Endothelial cell (in vitro differentiated cells): Measurements from ENCODE around the gene NOCT. TPM values are rescaled to one million over a fixed set of nuclear protein-coding genes. Genes with fewer than 3 reads are reported as not detected.
"Not testable (repeated sequence)": the region's sequence is repeated elsewhere in the genome, so short reads cannot be mapped to it uniquely, and the experiment has no call there.

Experiments used
- DNase-seq: peaks from one replicate; pipeline ENCODE4 v3.0.0; 2021; ENCODE audit warnings: low spot score
- H3K27ac Mint-ChIP-seq: one replicate; pipeline ENCODE4 v1.8.0; 2021; ENCODE audit warnings: mixed read lengths, inconsistent platforms; ENCODE audit not compliant: unreplicated experiment
- H3K27me3 Mint-ChIP-seq: one replicate; pipeline ENCODE4 v1.8.0; 2021; ENCODE audit warnings: mild to moderate bottlenecking, moderate library complexity, mixed read lengths, inconsistent platforms; ENCODE audit not compliant: unreplicated experiment
- H3K36me3 Mint-ChIP-seq: one replicate; pipeline ENCODE4 v1.8.0; 2021; ENCODE audit warnings: mild to moderate bottlenecking, low read depth, mixed read lengths, inconsistent platforms; ENCODE audit not compliant: unreplicated experiment
- H3K4me1 Mint-ChIP-seq: one replicate; pipeline ENCODE4 v1.8.0; 2021; ENCODE audit warnings: mild to moderate bottlenecking, mixed read lengths, inconsistent platforms; ENCODE audit not compliant: unreplicated experiment
- H3K4me3 Mint-ChIP-seq: one replicate; pipeline ENCODE4 v1.8.0; 2021; ENCODE audit warnings: mild to moderate bottlenecking, mixed read lengths, inconsistent platforms; ENCODE audit not compliant: unreplicated experiment
- H3K9me3 Mint-ChIP-seq: one replicate; pipeline ENCODE4 v1.8.0; 2021; ENCODE audit warnings: mixed read lengths, inconsistent platforms; ENCODE audit not compliant: unreplicated experiment
- CTCF ChIP-seq: fragments of 200-600 bp; sonication (generic); IDR thresholded peaks from one replicate; pipeline ENCODE4 v1.5.0; 2021; ENCODE audit warnings: antibody characterized with exemption; ENCODE audit not compliant: unreplicated experiment
- total RNA-seq: library from RNA; stranded (reverse); fragmentation: NEBNext Ultra II Directional; extraction: Animal tissue kit (Norgen Biotek cat#: 25700); gene quantifications from one replicate; pipeline ENCODE4 v1.2.1, GENCODE V29; 2021; ENCODE audit not compliant: unreplicated experiment

Gene NOCT
- total RNA-seq, 1 donor from 2014 or later: 9.3 TPM

- no peak for DNase-seq
- Mint-ChIP-seq H3K4me1 (no peaks in the 10 kb centered on the region), H3K27ac (no peak overlapping the region), H3K9me3 (no peaks in the 10 kb centered on the region), H3K4me3 (no peak overlapping the region), H3K27me3 (no peaks in the 10 kb centered on the region), H3K36me3 (no peaks in the 10 kb centered on the region)
- TF ChIP-seq CTCF: no peak
Measured at GRCh38 chr4:138996090-138996489, 19.5 kb upstream of the NOCT start.

- Mint-ChIP-seq H3K9me3 (no peaks in the 10 kb centered on the region), H3K4me3 (no peak overlapping the region), H3K27ac (no peak overlapping the region), H3K4me1 (no peaks in the 10 kb centered on the region), H3K36me3 (no peaks in the 10 kb centered on the region), H3K27me3 (no peaks in the 10 kb centered on the region)
- no peak for TF ChIP-seq CTCF
- DNase-seq: no peak
Measured at GRCh38 chr4:138999666-139000065, 15.9 kb upstream of the NOCT start.

GRCh38 chr4:139000134-139000533, 15.4 kb upstream of the NOCT start:
- not testable (repeated sequence) for H3K36me3 Mint-ChIP-seq, H3K27me3 Mint-ChIP-seq, DNase-seq, H3K4me3 Mint-ChIP-seq, H3K9me3 Mint-ChIP-seq, H3K4me1 Mint-ChIP-seq, H3K27ac Mint-ChIP-seq

DNA sequence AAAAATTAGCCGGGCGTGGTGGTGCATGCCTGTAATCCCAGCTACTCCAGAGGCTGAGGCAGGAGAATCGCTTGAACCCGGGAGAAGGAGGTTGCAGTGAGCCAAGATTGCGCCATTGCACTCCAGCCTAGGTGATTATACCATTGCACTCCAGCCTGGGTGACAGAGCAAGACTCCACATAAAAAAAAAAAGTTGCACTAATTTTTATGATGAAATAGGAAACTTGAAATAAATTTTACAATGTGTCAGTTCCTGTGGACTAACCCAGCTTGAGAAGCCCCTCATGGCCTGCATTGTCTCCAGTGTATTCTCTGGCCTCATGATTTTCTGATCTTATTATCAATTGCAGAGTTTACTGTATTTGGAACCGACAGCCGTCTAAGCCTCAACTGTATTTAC, 14.2 kb upstream of the NOCT start:
- not testable (repeated sequence) for H3K9me3 Mint-ChIP-seq, H3K27me3 Mint-ChIP-seq, H3K27ac Mint-ChIP-seq, H3K36me3 Mint-ChIP-seq, DNase-seq, H3K4me3 Mint-ChIP-seq, H3K4me1 Mint-ChIP-seq

DNA sequence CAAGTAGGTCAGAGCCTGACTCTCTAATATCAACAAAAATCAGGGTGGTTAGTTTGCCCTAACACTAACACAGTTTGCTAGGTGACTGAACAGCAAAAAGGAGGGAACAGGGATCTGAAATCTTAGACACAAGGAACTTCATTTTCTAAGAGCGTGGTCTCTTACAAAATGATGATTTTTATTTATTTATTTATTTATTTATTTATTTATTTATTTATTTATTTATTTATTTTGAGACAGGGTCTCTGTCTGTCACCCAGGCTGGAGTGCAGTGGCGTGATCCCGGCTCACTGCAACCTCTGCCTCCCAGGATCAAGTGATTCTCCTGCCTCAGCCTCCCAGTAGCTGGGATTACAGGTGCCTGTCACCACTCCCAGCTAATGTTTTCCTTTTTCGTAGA, 11.9 kb upstream of the NOCT start:
- H3K4me3 Mint-ChIP-seq, H3K9me3 Mint-ChIP-seq, H3K27me3 Mint-ChIP-seq, DNase-seq, H3K27ac Mint-ChIP-seq, H3K4me1 Mint-ChIP-seq, H3K36me3 Mint-ChIP-seq: not testable (repeated sequence)

DNA sequence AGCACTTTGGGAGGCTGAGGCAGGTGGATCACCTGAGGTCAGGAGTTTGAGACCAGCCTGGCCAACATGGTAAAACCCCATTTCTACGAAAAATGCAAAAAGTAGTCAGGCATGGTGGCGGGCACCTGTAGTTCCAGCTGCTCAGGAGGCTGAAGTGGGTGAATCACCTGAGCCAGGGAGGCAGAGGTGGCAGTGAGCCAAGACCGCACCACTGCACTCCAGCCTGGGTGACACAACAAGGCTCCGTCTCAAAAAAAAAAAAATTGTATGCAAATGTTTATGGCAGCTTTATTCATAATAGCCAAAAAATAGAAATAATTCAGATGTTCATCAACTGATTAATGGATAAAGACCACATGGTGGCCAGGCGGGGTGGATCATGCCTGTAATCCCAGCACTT, 9.8 kb upstream of the NOCT start:
- Mint-ChIP-seq H3K27me3 (peaks cover 4% of the 10 kb centered on the region), H3K27ac (no peak overlapping the region), H3K4me3 (no peak overlapping the region), H3K36me3 (no peaks in the 10 kb centered on the region), H3K9me3 (no peaks in the 10 kb centered on the region), H3K4me1 (no peaks in the 10 kb centered on the region)
- DNase-seq: no peak
- no peak for TF ChIP-seq CTCF

GRCh38 chr4:139007640-139008039, 7.9 kb upstream of the NOCT start:
- Mint-ChIP-seq H3K36me3 (no peaks in the 10 kb centered on the region), H3K9me3 (no peaks in the 10 kb centered on the region), H3K27ac (no peak overlapping the region), H3K4me3 (no peak overlapping the region), H3K27me3 (peaks cover 4% of the 10 kb centered on the region), H3K4me1 (no peaks in the 10 kb centered on the region)
- TF ChIP-seq CTCF: no peak
- no peak for DNase-seq

DNA sequence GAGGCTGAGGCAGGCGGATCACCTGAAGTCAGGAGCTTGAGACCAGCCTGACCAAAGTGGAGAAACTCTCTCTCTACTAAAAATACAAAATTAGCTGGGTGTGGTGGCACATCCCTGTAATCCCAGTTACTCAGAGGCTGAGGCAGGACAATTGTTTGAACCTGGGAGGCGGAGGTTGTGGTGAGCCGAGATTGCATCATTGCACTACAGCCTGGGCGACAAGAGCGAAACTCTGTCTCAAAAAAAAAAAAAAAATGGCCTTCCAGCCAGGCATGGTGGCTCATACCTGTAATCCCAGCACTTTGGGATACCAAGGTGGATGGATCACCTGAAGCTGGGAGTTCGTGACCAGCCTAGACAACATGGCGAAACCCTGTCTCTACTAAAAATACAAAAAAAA, 7.3 kb upstream of the NOCT start:
- H3K9me3 Mint-ChIP-seq, H3K27me3 Mint-ChIP-seq, H3K4me3 Mint-ChIP-seq, H3K4me1 Mint-ChIP-seq, H3K36me3 Mint-ChIP-seq, DNase-seq, H3K27ac Mint-ChIP-seq: not testable (repeated sequence)
